Rectal smooth muscle tissue (tissue), 1 donor: ENCODE data around the gene MAST4.

Experiments
- H3K27ac ChIP-seq: one replicate; pipeline ENCODE4 v1.7.0; 2013; ENCODE audit warnings: low read depth, low read length, inconsistent platforms
- H3K27me3 ChIP-seq: one replicate; pipeline ENCODE4 v1.7.0; 2013; ENCODE audit warnings: low read length; ENCODE audit not compliant: control insufficient read depth, insufficient read depth
- H3K36me3 ChIP-seq: one replicate; pipeline ENCODE4 v1.7.0; 2013; ENCODE audit warnings: low read length; ENCODE audit not compliant: control insufficient read depth, insufficient read depth
- H3K4me1 ChIP-seq: one replicate; pipeline ENCODE4 v1.7.0; 2013; ENCODE audit warnings: low read length; ENCODE audit not compliant: control insufficient read depth, insufficient read depth
- H3K4me3 ChIP-seq: one replicate; pipeline ENCODE4 v1.7.0; 2013; ENCODE audit warnings: low read length
- H3K9ac ChIP-seq: one replicate; pipeline ENCODE4 v1.7.0; 2013; ENCODE audit warnings: low read length

Gene MAST4

GRCh38 chr5:67013719-67014118, 417.5 kb downstream of the MAST4 start:
- Histone ChIP-seq H3K4me1 (peaks cover 9% of the 10 kb centered on the region), H3K4me3 (no peak overlapping the region), H3K9ac (no peak overlapping the region), H3K27ac (no peak overlapping the region), H3K27me3 (no peaks in the 10 kb centered on the region), H3K36me3 (no peaks in the 10 kb centered on the region)

GRCh38 chr5:67014191-67014590, 418.0 kb downstream of the MAST4 start:
- H3K4me3 ChIP-seq, result no peak overlapping the region
- H3K9ac ChIP-seq, result no peak overlapping the region
- no peaks in the 10 kb centered on the region for H3K27me3 ChIP-seq
- no peaks in the 10 kb centered on the region for H3K36me3 ChIP-seq
- no peak overlapping the region for H3K27ac ChIP-seq
- peaks cover 9% of the 10 kb centered on the region for H3K4me1 ChIP-seq

GRCh38 chr5:67014957-67015400, 418.8 kb downstream of the MAST4 start:
- Histone ChIP-seq H3K27ac (peak overlapping the region; percentile 7), H3K4me1 (peaks cover 9% of the 10 kb centered on the region), H3K27me3 (no peaks in the 10 kb centered on the region), H3K4me3 (peak overlapping the region; percentile 7), H3K36me3 (no peaks in the 10 kb centered on the region), H3K9ac (no peak overlapping the region)

GRCh38 chr5:67015541-67016191, 419.5 kb downstream of the MAST4 start:
- Histone ChIP-seq H3K4me1 (peaks cover 9% of the 10 kb centered on the region), H3K36me3 (no peaks in the 10 kb centered on the region), H3K27ac (peak overlapping the region; percentile 7), H3K27me3 (no peaks in the 10 kb centered on the region), H3K9ac (no peak overlapping the region), H3K4me3 (peak overlapping the region; percentile 7)

GRCh38 chr5:67019065-67019845, 423.1 kb downstream of the MAST4 start:
- H3K4me1 ChIP-seq, result peaks cover 9% of the 10 kb centered on the region
- no peaks in the 10 kb centered on the region for H3K27me3 ChIP-seq
- no peaks in the 10 kb centered on the region for H3K36me3 ChIP-seq

GRCh38 chr5:67020096-67020615, 424.0 kb downstream of the MAST4 start:
- Histone ChIP-seq H3K36me3 (no peaks in the 10 kb centered on the region), H3K4me3 (no peak overlapping the region), H3K27ac (no peak overlapping the region), H3K4me1 (peaks cover 8% of the 10 kb centered on the region), H3K27me3 (no peaks in the 10 kb centered on the region), H3K9ac (no peak overlapping the region)

More at GRCh38 chr5:67019065-67019845, 423.1 kb downstream of the MAST4 start:
- Histone ChIP-seq H3K9ac (no peak overlapping the region), H3K27ac (no peak overlapping the region), H3K4me3 (no peak overlapping the region)

- H3K4me3 ChIP-seq, result no peak overlapping the region
- no peaks in the 10 kb centered on the region for H3K36me3 ChIP-seq
- H3K27ac ChIP-seq, result no peak overlapping the region
- H3K9ac ChIP-seq, result no peak overlapping the region
- peaks cover 3% of the 10 kb centered on the region for H3K4me1 ChIP-seq
- H3K27me3 ChIP-seq, result no peaks in the 10 kb centered on the region
Measured at GRCh38 chr5:67021031-67021430, 424.8 kb downstream of the MAST4 start.

- Histone ChIP-seq H3K27ac (no peak overlapping the region), H3K4me3 (no peak overlapping the region), H3K27me3 (no peaks in the 10 kb centered on the region), H3K4me1 (no peaks in the 10 kb centered on the region), H3K9ac (no peak overlapping the region), H3K36me3 (no peaks in the 10 kb centered on the region)
Measured at GRCh38 chr5:67021521-67021920, 425.3 kb downstream of the MAST4 start.

- Histone ChIP-seq H3K27me3 (no peaks in the 10 kb centered on the region), H3K36me3 (no peaks in the 10 kb centered on the region), H3K27ac (no peak overlapping the region), H3K4me3 (no peak overlapping the region), H3K4me1 (no peaks in the 10 kb centered on the region), H3K9ac (no peak overlapping the region)
Measured at GRCh38 chr5:67021962-67022361, 425.8 kb downstream of the MAST4 start.

GRCh38 chr5:67025457-67025856, 429.3 kb downstream of the MAST4 start:
- Histone ChIP-seq H3K9ac (no peak overlapping the region), H3K4me1 (peaks cover 3% of the 10 kb centered on the region), H3K27ac (no peak overlapping the region), H3K36me3 (no peaks in the 10 kb centered on the region), H3K27me3 (no peaks in the 10 kb centered on the region), H3K4me3 (no peak overlapping the region)

GRCh38 chr5:67026278-67026677, 430.1 kb downstream of the MAST4 start:
- Histone ChIP-seq H3K36me3 (no peaks in the 10 kb centered on the region), H3K27ac (no peak overlapping the region), H3K4me1 (peaks cover 6% of the 10 kb centered on the region), H3K4me3 (no peak overlapping the region), H3K27me3 (no peaks in the 10 kb centered on the region), H3K9ac (no peak overlapping the region)

GRCh38 chr5:67027171-67027570, 431.0 kb downstream of the MAST4 start:
- Histone ChIP-seq H3K36me3 (no peaks in the 10 kb centered on the region), H3K9ac (no peak overlapping the region), H3K27ac (no peak overlapping the region), H3K27me3 (no peaks in the 10 kb centered on the region), H3K4me1 (peaks cover 11% of the 10 kb centered on the region), H3K4me3 (no peak overlapping the region)
